ENCODE data around the gene DDX1. TPM values are rescaled to one million over a fixed set of nuclear protein-coding genes. Genes with fewer than 3 reads are reported as not detected.

DDX1 gene
- total and polyA plus RNA-seq, 9 donors, result 36.5 to 80.1 (median 67.4) TPM

DNA sequence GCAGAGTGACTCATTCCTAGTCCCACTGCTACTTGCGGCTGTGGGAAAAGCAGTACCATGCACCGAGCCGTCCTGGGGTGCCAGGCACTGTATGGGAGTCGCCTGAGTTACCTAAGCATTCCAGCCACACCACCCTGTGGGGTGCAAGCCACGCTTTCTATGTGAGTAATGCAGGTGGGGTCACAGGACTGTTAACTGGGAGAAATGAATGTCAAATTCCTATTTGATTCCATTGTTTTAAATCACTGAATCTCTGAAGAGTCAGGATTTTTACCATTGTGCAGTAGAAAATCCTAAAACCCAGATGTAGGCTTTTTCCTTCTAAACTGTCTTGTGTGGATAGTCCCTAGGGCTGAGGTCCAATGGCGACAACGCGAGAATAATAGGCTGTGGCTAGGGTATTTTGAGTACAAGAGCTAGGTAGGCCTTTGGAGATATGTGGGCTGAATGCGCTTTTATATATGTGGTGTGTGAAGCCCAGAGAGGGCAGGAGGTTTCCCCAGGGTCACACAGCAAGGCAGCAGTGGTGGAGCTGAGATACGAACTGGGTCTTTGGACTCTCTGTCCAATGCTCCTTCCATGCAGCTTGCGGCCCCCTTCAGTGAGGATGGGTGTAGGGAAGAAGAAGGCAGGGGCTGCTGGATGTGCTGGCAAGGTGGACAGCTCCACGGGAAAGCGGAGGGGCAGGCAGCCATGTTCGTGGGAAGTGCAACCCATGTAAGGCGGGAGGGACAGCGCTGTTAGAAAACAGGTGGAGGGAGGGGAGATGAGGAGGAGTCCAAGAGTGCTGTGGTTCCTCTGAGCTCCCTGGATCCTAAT is 83.2 kb downstream of the DDX1 start:
- intact Hi-C loops (cut with DNase I), result no loop called here
- Histone ChIP-seq H3K27me3 (no peaks in the 10 kb centered on the region), H3K9me3 (no peaks in the 10 kb centered on the region), H3K36me3 (no peaks in the 10 kb centered on the region), H3K4me1 (ENCODE audit: insufficient read depth) (peaks cover 4% of the 10 kb centered on the region), H3K27ac (no peak overlapping the region), H3K4me3 (no peak overlapping the region)
- 93 to 96% (median 95%) methylated on average over 16 of the region's 16 CpGs for WGBS, 3 donors
- TF ChIP-seq POLR2A (IDR thresholded peaks at IDR 0.05), result no peak
- TF ChIP-seq CTCF (IDR thresholded peaks at IDR 0.05), result no peak
- no peak for TF ChIP-seq EP300 (IDR thresholded peaks at IDR 0.05)
- DNase-seq, result no peak

- no peaks in the 10 kb centered on the region for H3K36me3 ChIP-seq
- DNase-seq, result no peak
- no peak overlapping the region for H3K4me3 ChIP-seq
- TF ChIP-seq EP300 (IDR thresholded peaks at IDR 0.05), result no peak
- no peak for TF ChIP-seq POLR2A (IDR thresholded peaks at IDR 0.05)
- no peak for TF ChIP-seq CTCF (IDR thresholded peaks at IDR 0.05)
- peaks cover 4% of the 10 kb centered on the region for H3K4me1 ChIP-seq (ENCODE audit: insufficient read depth)
- no peak overlapping the region for H3K27ac ChIP-seq
- H3K27me3 ChIP-seq, result no peaks in the 10 kb centered on the region
- intact Hi-C loops (cut with DNase I), result no loop called here
- WGBS, 3 donors, result 74 to 77% (median 77%) methylated on average over 10 of the region's 10 CpGs
- H3K9me3 ChIP-seq, result no peaks in the 10 kb centered on the region
Observed at GRCh38 chr2:15675456-15676195, 84.0 kb downstream of the DDX1 start.

DNA sequence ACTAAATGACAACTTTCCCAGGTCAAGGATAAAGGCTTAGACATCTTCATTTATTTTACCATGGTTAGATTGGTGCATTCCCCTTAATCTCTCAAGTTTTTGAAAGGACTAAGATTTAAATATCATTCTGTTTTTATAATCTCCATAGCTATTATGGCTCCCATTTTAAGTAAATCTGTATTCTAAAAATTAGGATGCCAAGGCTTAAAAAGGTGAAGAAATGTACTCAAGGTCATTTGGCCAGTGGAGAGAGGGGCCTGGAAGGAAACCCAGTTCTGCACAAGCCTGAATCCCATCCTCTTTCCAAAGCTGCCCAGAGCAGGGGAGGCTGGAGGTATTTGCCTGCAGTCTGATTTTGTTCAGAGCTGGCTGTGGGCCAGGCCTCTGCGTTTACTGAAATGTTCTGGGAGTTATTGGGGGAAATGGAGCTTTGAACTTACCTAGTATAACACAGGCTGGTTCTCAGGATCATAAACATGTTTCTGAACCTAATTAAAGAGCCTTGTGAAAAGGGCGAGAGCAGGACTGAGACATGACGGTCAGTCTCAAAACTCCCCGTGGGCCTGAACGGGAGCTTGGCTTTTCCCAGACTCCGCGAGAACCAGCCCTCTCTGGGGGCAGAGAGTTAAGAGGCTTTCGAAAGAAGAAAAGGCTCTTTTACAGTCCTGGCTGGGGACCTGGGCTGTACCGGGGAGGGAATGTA is 85.6 kb downstream of the DDX1 start:
- DNase-seq, result peak; percentile 54 to 76 (median 60)
- Histone ChIP-seq H3K4me1 (ENCODE audit: insufficient read depth) (peaks cover 4% of the 10 kb centered on the region), H3K27ac (peak overlapping the region in 1 of 2 donors; percentile 54), H3K4me3 (no peak overlapping the region), H3K9me3 (no peaks in the 10 kb centered on the region), H3K27me3 (no peaks in the 10 kb centered on the region), H3K36me3 (no peaks in the 10 kb centered on the region)
- intact Hi-C loops (cut with DNase I), result no loop called here
- WGBS, 3 donors, result 10 to 19% (median 11%) methylated on average over 9 of the region's 9 CpGs
- TF ChIP-seq EP300 (IDR thresholded peaks at IDR 0.05), result no peak
- TF ChIP-seq POLR2A (IDR thresholded peaks at IDR 0.05), result no peak
- TF ChIP-seq CTCF (IDR thresholded peaks at IDR 0.05), result no peak

- Histone ChIP-seq H3K9me3 (no peaks in the 10 kb centered on the region), H3K36me3 (no peaks in the 10 kb centered on the region), H3K27ac (no peak overlapping the region), H3K4me1 (ENCODE audit: insufficient read depth) (peaks cover 4% of the 10 kb centered on the region), H3K4me3 (no peak overlapping the region), H3K27me3 (no peaks in the 10 kb centered on the region)
- TF ChIP-seq EP300 (IDR thresholded peaks at IDR 0.05), result no peak
- no peak for TF ChIP-seq POLR2A (IDR thresholded peaks at IDR 0.05)
- TF ChIP-seq CTCF (IDR thresholded peaks at IDR 0.05), result no peak
- intact Hi-C loops (cut with DNase I), result no loop called here
- DNase-seq, result no peak
- 85 to 92% (median 90%) methylated on average over 5 of the region's 5 CpGs for WGBS, 3 donors
Observed at GRCh38 chr2:15678346-15678745, 86.7 kb downstream of the DDX1 start.

All from ovary (tissue), 9 donors.